MCF 10A (cell line): ENCODE data around the gene CSTF1. TPM values are rescaled to one million over a fixed set of nuclear protein-coding genes. Genes with fewer than 3 reads are reported as not detected.

Experiments used
- BruUV-seq: library from RNA; stranded (reverse); fragments of 400-500 nt; replicated peaks from 2 replicates; lab custom pipeline; 2021; lab: Mats Ljungman, UMichigan
- CTCF ChIA-PET: fragments of 300-600 bp; sonication (Branson Sonifier 250); formaldehyde crosslinking; extraction: SDS; loops from one replicate; lab custom pipeline; 2021; ENCODE audit warnings: antibody characterized with exemption, inconsistent platforms; lab: Yijun Ruan, JAX
- POLR2A ChIA-PET: fragments of 300-600, 350-650 bp; sonication (Branson Sonifier 250); formaldehyde crosslinking; extraction: SDS; loops from one replicate; lab custom pipeline; 2020; ENCODE audit warnings: antibody characterized with exemption, inconsistent platforms; lab: Yijun Ruan, JAX
- DNase-seq: peaks from one replicate; pipeline ENCODE4 v3.0.0-alpha.2; 2018; ENCODE audit not compliant: unreplicated experiment
- H3K27ac Mint-ChIP-seq: one replicate; pipeline ENCODE4 v1.8.0; 2022; ENCODE audit warnings: mild to moderate bottlenecking, low read depth, mixed read lengths; ENCODE audit not compliant: unreplicated experiment
- H3K27me3 Mint-ChIP-seq: one replicate; pipeline ENCODE4 v1.8.0; 2022; ENCODE audit warnings: mixed read lengths; ENCODE audit not compliant: insufficient read depth, unreplicated experiment
- H3K36me3 Mint-ChIP-seq: one replicate; pipeline ENCODE4 v1.8.0; 2022; ENCODE audit warnings: mild to moderate bottlenecking, moderate library complexity, mixed read lengths; ENCODE audit not compliant: insufficient read depth, unreplicated experiment
- H3K4me1 Mint-ChIP-seq: one replicate; pipeline ENCODE4 v1.8.0; 2022; ENCODE audit warnings: mixed read lengths; ENCODE audit not compliant: insufficient read depth, unreplicated experiment
- H3K4me3 Mint-ChIP-seq: one replicate; pipeline ENCODE4 v1.8.0; 2022; ENCODE audit warnings: mild to moderate bottlenecking, moderate library complexity, mixed read lengths; ENCODE audit not compliant: unreplicated experiment
- H3K9me3 Mint-ChIP-seq: one replicate; pipeline ENCODE4 v1.8.0; 2022; ENCODE audit warnings: mixed read lengths; ENCODE audit not compliant: unreplicated experiment
- intact Hi-C: fragments of 100-400 bp; cut with micrococcal nuclease; formaldehyde crosslinking; loops from 2 replicates; pipeline ENCODE4 v1.14.1; 2022
- total RNA-seq: library from RNA; stranded (reverse); gene quantifications from 2 replicates; pipeline ENCODE4 v1.2.3, GENCODE V29; 2022
- TF ChIP-seq, protein P1 (sequence below): fragments of 200-600 bp; IDR thresholded peaks from one replicate; pipeline ENCODE4 v1.8.0; 2022; ENCODE audit warnings: antibody characterized with exemption, mild to moderate bottlenecking; ENCODE audit not compliant: unreplicated experiment

Gene CSTF1
- total RNA-seq, 1 experiment from 2014 or later: 35.1 TPM

DNA sequence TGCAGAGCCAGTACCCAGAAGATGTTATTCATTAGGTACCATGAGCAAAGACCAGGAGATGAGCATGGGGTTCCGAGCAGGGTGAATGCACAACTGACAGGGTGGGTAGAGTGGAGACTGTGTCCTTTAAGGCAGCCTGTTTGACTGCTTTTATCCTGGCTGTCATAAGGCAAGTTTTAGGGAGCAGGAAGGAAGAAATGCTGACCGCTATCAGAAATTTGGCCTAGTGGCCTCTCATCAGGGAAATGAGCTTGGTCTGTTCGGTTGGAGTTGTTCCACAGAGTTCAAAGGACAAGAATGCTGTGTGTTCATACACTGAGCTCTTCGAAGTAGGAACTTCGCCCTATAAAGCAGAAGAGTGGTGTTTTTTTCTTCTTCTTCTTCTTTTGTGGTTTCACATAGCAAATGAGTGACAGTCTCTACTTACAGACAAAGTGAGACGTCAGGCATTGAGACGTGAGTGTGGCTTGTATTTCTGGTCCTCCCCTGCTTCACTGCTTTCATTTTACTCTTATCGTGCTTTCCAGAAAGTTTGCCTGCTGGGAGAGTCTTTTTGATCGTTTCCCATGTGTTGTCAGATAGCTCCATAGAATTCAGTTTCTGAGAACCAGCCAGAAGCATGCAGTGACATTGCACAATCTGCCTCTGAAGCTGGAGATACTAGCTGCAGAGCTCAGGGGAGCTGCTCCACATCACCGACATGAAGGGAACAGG, 19.5 kb downstream of the CSTF1 start, which contains the start of gene CASS4:
CASS4 (plus strand) TSS at position 502 of the 714 bp plus-strand sequence; CDS start at position 701, 199 bp downstream.
- H3K9me3 Mint-ChIP-seq: no peaks in the 10 kb centered on the region
- no peak for DNase-seq
- intact Hi-C loops: no loop called here
- H3K27me3 Mint-ChIP-seq: no peaks in the 10 kb centered on the region
- H3K27ac Mint-ChIP-seq: no peak within 1 kb of the TSS
- BruUV-seq: no TSS peak
- ChIA-PET POLR2A (interaction anchor here (0.9 to 1.1 kb wide), 3 partner anchors 12 to 20 kb away, joined by 3 to 5 read pairs (median 3); partner anchors contain the start of genes AURKA and CSTF1), CTCF (interaction anchor here (1.2 to 1.4 kb wide), 4 partner anchors 11 to 165 kb away, joined by 3 to 5 read pairs (median 4); partner anchors contain the start of gene MC3R)
- H3K36me3 Mint-ChIP-seq: peaks cover 69% of the 10 kb centered on the region
- H3K4me3 Mint-ChIP-seq: no peak within 1 kb of the TSS
- no peaks in the 10 kb centered on the region for H3K4me1 Mint-ChIP-seq
- TF ChIP-seq, protein P1, sequence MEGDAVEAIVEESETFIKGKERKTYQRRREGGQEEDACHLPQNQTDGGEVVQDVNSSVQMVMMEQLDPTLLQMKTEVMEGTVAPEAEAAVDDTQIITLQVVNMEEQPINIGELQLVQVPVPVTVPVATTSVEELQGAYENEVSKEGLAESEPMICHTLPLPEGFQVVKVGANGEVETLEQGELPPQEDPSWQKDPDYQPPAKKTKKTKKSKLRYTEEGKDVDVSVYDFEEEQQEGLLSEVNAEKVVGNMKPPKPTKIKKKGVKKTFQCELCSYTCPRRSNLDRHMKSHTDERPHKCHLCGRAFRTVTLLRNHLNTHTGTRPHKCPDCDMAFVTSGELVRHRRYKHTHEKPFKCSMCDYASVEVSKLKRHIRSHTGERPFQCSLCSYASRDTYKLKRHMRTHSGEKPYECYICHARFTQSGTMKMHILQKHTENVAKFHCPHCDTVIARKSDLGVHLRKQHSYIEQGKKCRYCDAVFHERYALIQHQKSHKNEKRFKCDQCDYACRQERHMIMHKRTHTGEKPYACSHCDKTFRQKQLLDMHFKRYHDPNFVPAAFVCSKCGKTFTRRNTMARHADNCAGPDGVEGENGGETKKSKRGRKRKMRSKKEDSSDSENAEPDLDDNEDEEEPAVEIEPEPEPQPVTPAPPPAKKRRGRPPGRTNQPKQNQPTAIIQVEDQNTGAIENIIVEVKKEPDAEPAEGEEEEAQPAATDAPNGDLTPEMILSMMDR: no peak

DNA sequence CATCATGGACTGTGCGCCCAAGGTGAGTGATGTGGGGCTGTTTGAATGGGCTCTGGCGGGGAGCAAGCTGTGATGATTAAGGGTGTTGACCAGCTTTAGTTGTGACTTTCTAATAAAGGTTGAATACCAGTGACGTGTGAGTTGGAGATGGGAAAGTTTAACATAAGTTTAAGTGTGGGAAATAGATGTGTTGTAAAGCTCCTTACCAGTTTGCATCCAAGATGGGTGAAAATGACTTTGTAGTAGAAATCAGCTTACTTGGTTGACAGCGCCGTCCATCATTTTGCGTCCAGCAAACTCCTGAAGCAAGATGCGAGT, 20.0 kb downstream of the CSTF1 start:
- Mint-ChIP-seq H3K27me3 (no peaks in the 10 kb centered on the region), H3K4me1 (no peaks in the 10 kb centered on the region), H3K4me3 (no peak overlapping the region), H3K27ac (no peak overlapping the region), H3K36me3 (peaks cover 64% of the 10 kb centered on the region), H3K9me3 (no peaks in the 10 kb centered on the region)
- POLR2A ChIA-PET: interaction anchor here (0.9 to 1.1 kb wide), 3 partner anchors 11 to 20 kb away, joined by 3 to 5 read pairs (median 3); partner anchors contain the start of genes AURKA and CSTF1
- intact Hi-C loops: no loop called here
- CTCF ChIA-PET: interaction anchor here (0.9 to 1.4 kb wide), 5 partner anchors 11 to 209 kb away, joined by 3 to 5 read pairs (median 4); partner anchors contain the start of gene MC3R
- no peak for DNase-seq
- TF ChIP-seq, protein P1: no peak
- no TSS peak for BruUV-seq

DNA sequence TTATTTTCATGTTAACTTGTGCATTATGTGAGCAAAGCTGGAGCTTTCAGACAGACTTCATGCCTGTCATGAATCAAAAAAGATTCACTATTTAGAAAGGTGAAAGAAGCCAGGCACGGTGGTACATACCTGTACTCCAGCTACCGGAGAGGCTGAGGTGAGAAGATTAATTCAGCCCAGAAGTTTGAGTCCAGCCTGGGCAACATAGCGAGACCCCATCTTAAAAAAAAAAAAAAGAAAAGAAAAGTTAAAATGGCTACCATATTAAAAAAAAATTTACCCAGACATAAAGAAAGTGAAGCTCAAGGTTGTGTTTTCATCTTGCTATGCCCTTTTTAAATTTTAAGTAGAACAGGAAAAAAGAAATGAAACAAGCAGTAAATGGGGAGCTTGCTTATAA, 20.5 kb downstream of the CSTF1 start:
- H3K9me3 Mint-ChIP-seq: no peaks in the 10 kb centered on the region
- H3K27me3 Mint-ChIP-seq: no peaks in the 10 kb centered on the region
- H3K4me1 Mint-ChIP-seq: no peaks in the 10 kb centered on the region
- no peak overlapping the region for H3K27ac Mint-ChIP-seq
- BruUV-seq: no TSS peak
- no peak for DNase-seq
- H3K36me3 Mint-ChIP-seq: peaks cover 59% of the 10 kb centered on the region
- POLR2A ChIA-PET: interaction anchor here (1.0 to 1.4 kb wide), 2 partner anchors 10 to 30 kb away, joined by 3 to 6 read pairs; no protein-coding TSS in a partner anchor
- intact Hi-C loops: no loop called here
- TF ChIP-seq, protein P1: no peak
- H3K4me3 Mint-ChIP-seq: no peak overlapping the region
- CTCF ChIA-PET: interaction anchor here (0.9 to 1.4 kb wide), 5 partner anchors 11 to 210 kb away, joined by 3 to 5 read pairs (median 4); partner anchors contain the start of gene MC3R
